HG03460 (cell line): Measurements from ENCODE around the gene PRDM15.

ENCODE experiments used
- ATAC-seq: cut with Tn5 transposase; IDR thresholded peaks from one replicate; pipeline ENCODE4 v1.9.1; 2021; ENCODE audit not compliant: unreplicated experiment

The PRDM15 gene

DNA sequence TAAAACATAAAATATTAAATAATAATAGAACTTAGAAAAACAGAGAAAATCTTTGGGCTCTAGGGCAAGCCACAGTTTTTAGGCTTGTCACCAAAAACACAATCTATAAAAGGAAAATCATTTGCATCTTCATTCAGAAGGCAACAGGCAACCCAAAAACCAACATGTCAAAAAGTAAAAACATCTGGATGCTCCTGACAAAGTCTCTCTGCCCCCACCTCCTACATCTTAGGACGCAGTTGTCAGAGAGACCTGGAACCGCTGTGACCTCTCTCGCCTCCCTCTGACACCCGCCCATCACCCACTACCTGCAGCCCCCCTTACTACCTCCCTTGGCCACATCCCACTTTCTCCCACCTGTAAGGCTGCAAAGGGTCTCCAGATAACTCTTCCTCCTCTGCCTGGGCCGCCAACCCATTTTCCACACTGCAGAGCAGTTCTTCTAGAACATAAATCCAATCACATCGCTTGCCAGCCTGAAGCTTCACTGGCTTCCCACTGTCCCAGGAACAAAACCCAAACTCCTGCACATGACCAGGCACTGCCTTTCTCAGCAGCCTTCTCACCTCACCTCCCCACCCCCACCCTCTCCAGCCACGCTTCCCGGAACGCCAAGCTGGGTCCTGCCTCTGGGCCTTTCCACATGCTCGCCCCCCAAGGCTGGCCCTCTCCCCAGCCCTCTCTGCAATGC, 14.7 kb downstream of the PRDM15 start:
- ATAC-seq: no peak

DNA sequence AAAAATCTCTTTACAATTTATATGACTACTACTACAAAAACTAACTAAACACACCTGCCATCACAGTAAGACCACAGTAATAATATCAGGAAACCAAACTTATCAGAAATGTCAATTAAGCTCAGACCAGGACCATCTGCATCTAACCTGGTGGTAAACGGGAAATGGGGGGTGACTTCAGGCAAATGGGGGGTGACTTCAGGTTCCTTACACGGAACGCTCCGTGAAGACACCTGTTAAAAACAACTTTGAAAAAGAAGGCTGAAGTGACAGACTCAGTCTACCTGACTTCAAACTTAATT, 15.8 kb downstream of the PRDM15 start:
- ATAC-seq: no peak

GRCh38 chr21:41861987-41862386, 17.2 kb downstream of the PRDM15 start:
- no peak for ATAC-seq

DNA sequence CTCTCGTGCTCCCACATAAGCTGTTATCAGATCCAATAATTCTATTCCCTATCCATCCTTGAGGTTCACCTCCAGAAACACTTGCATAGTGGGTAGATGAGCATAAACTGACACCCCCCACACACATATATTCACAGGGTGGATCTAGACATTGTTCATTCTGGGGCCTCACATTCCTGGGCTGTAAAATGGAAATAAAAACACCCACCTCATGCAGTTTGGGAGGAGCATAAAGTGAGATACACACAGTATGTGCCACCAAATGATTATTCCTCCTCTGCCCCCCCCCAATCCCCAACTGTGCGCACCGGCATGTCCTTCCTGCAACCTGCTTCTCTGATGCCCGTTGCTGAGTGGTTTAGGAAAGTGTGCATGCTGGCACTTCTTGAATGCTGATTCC, 17.9 kb downstream of the PRDM15 start:
- ATAC-seq: no peak

DNA sequence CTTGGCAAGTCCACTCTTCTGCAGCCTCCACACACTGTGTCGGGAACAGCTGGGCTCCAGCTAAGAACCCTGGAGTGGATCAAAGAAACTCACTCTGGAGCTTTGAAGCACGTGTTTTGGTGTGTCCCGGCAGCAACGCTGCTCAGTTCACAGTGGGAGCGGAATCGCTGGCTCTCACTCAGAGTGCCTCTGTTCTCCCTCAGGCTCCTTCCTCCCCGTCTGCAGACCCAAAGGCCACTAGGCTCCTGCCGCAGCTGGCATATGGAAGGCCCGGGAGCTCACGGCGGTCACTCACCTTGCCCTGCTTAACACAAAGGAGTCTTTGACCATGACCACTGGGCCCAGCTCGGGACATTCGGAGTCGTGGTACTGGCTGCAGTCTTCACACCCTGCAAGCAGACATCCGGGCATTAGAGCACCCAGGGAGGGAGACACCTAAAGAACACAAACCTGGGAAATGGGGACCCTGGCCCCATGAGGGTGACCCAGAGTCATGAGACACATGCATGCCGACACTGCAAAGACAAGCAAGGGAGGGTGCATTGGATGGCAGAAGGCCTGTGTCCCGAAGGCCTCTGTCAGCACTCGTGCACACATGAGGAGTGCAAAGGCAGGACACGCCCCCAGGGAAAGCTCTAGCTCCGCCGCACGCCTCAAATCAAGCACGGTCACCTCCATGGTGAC, 19.7 kb downstream of the PRDM15 start:
- ATAC-seq: no peak

DNA sequence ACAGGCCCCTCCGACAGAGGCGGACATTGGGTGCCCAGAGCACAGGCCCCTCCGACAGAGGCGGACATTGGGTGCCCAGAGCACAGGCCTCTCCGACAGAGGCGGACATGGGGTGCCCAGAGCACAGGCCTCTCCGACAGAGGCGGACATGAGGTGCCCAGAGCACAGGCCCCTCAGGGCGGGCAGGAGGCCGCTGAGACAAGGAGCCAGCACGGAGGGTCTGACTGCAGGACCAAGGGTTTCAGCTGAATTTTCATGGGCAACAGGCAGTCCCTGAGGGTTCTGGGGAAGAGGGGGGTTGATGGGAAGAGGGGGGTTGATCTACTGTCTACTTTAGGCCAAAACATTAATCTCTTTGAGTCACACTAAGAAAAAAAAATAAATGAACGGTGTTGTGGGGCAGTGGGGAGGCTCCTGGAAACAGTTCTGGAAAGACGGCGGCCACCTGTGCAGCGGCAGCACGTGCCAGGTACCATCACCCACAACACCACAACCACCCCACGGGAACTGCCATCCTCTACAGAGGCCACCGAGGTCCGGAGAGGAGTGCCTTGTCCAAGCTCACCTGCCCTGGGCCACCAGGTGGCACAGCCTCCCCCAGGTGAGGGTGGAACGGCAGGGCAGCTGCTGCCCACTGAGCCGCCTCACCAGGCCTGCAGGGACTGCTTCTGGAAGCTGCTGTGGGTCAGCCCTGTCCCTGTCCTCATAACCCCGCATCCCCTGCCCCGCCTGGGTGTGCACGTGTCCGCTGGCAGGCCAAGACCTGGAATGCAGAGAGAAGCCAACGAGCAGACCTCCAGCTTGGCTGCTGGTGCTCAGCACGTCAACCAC, 20.5 kb downstream of the PRDM15 start:
- ATAC-seq: no peak

DNA sequence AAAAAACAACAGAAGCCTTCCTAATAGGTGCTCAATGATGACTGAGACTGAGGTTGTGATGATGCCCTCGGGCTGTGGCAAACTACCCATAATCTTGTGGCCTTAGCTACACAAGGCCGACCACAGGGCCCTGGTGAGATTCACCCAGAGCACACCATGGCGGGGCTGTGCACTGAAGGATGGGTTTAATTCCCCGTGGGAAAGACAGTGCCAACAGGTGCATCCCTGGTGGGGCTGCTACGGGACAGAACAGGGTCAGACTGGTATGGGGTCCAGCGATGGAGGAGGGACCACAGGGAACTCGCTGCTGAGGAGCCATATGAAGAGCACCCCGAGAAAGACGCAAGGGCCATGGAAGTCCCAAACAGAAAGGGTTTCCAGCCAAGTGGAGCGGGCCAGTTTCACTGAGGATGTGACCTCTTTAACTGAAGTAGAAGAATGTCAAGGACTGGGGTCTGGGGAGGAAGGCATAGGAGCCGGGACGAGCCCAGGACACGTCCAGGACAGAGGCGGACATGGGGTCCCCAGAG, 21.3 kb downstream of the PRDM15 start:
- no peak for ATAC-seq

GRCh38 chr21:41856572-41856971, 22.6 kb downstream of the PRDM15 start:
- no peak for ATAC-seq

- no peak for ATAC-seq
Observed at GRCh38 chr21:41854426-41854995, 24.6 kb downstream of the PRDM15 start.

DNA sequence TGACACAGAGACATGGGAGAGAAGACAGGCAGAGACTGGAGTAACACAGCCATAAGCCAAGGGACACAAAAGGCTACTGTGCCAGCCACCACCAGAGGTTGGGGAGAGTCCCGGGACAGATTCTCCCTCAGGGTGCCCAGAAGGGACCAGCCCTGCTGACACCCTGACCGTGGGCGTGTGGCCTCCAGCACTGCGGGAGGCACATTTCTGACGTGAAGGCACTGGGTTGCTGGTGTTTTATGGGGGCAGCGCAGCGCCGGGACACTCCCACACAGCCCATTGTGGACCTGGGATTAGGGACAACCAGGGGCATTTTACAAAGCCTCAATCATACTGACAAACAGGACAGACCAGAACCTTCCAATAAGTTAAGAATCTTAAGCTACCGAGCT, 26.2 kb downstream of the PRDM15 start:
- no peak for ATAC-seq

DNA sequence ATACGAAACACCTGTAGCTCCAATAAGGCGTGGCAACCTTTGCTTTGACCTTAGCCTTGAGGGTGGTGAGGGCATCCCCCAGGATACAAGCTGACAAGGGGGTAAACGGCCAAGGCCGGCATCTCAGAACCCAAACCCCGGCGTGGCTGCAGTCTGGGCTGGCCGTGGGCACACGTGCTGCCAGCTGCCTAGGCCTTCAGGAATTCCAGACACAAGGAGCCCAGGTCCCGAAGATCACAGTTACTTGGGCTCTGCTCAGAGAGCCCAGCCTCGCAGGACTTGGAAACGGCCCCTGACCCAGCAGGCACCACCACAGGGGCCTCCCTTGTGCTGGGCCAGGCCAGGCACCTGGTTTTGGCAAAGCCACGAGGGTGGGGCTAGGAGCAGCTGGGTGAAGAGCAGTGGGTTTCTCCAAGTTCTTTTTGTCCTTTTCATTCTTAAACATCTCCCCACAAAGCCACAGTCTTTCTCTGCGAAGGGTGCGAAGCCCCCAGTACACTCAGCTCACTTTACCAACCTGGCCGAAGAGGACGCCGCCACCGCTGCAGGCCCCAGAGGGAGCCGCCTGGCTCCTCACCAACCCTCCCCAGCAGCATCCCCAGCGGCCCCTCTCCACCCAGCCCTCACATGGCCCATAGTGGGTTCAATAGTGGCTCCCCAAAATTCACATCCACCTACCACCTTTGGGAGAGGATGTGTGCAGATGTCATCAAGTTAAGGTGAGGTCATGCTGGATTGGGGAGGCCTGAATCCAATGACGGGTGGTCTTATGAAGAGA, 26.8 kb downstream of the PRDM15 start:
- no peak for ATAC-seq

DNA sequence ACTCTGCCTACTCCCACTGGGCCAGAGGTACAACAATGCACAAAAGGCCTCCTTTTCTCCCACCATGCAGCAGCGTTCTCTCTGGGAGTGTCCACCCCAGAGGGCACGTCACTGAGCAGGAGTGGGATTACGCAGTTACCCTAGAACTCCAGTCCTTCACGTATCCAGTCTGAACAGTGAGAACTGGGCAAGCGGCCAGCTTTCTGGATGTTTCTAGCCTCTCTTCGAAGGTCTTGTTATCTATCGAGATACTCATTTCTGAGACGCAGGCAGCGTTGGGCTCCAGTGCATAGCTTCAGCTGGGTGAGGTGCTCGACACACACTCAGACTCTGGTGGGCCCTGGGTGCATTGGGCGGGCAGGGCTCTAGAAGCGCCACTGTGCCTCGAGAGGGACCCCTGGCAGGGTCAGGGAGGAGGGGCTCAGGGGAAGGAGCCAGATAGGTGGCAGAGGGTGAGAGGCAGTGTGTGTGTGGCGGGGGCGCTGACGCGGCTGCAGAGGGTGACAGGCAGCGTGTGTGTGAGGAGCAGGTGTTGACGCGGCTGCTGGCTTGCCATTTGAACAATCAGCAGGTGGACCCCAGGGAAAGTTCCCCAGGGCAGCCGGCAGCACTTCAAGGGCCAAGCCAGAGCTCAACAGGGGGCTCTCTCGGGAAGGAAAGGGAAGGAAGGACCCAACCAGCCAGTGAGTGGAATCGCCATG, 27.9 kb downstream of the PRDM15 start:
- no peak for ATAC-seq

DNA sequence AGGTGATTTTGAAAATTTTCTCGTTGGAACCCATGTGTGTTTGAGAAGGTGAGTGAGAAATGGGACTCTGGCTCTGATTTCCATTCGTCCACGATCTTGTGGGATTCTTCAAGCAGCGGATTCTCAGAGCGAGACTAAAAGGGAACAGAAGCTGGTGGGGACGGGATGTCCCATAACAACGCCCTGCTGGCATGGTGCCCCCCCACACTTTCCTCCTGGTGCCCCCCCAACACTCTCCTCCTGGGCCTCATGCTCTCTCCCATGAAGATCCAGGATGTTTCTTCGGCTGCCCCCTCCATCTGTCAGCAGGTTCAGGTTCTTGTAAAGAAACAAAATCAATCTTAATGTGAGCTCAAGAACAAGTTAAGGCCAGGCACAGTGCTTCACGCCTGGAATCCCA, 29.1 kb downstream of the PRDM15 start:
- ATAC-seq: no peak

GRCh38 chr21:41848958-41849580, 30.1 kb downstream of the PRDM15 start:
- no peak for ATAC-seq

GRCh38 chr21:41848533-41848932, 30.6 kb downstream of the PRDM15 start:
- no peak for ATAC-seq

- no peak for ATAC-seq
Observed at GRCh38 chr21:41847066-41847804, 31.9 kb downstream of the PRDM15 start.

GRCh38 chr21:41846536-41846935, 32.6 kb downstream of the PRDM15 start:
- no peak for ATAC-seq

DNA sequence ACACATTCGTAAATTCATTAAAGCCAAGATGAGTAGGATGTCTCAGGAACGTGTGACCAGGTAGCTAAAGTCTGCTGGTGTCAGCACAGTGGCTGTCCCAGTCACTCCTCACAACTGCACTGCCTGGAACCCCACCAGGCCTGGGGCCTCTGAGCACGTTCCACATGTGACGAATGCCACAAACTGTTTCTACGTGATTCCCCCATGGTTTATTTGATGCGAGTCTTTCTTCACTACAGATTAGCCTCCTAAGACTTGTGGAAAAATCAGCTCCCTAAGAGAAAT, 33.2 kb downstream of the PRDM15 start:
- no peak for ATAC-seq

DNA sequence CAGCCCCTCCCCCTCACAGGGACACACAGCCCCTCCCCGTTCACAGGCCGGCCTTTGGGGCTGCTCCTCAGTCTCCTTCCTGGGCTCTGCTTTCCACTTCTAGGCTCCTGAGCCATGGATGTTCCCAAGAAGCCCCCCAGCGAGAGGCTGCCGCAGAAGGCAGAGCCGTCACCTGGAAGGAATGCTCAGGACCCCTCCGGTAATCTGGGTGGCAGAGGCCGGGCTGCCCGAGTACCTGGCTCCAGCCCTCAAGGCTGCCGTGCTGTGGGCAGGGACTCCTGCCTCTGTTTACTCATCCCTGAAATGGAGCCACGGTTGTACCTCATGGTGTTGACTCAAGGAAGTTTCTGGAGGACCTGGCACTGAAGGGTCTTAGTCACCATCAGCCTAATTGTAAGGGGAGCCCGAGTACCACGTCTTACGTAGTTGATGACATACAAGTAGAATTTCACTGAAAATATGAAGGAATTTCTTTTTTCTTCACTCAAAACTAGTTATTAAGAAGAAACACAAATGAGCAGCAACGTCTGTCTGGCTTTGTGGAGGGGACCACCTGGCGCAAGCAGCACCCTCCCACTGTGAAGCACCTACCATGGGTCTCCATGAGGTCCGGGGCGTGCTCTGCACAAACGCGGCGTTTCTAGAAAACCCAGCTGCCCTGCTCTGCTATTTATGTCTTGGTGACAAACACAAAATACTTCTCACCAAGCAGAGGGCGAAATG, 33.7 kb downstream of the PRDM15 start:
- ATAC-seq: no peak
